CD4-positive, alpha-beta T cell treated with Interleukin-17A for 1 hour (primary cell): ENCODE measurements around the gene COG8.
"Not testable (repeated sequence)": the region's sequence is repeated elsewhere in the genome, so short reads cannot be mapped to it uniquely, and the experiment has no call there.

Experiments used
- DNase-seq: peaks from one replicate; pipeline ENCODE4 v3.0.0-alpha.2; 2020

Gene COG8

GRCh38 chr16:69318177-69318910, 21.0 kb downstream of the COG8 start:
- no peak for DNase-seq

DNA sequence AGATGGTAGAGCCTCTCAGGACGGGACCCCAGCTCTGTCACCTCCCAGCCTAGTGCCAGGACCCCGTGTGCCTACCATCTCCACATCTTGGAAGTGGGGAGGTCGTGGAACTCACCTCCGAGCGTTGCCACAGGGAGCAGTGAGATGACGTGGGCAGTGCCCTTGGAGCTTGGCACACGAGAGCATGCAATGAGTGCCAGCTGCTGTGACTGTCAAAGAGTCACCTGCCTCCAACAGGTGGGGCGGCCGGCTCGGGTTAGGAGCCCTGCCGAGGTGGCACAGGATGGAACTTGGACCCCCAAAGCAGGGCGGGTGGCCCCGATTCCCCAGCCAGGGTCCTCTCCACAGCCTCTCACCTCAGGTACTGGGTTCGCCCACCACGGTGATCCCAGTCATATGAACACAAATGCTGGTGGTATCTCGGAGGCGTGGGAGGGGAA, 22.7 kb downstream of the COG8 start:
- no peak for DNase-seq

DNA sequence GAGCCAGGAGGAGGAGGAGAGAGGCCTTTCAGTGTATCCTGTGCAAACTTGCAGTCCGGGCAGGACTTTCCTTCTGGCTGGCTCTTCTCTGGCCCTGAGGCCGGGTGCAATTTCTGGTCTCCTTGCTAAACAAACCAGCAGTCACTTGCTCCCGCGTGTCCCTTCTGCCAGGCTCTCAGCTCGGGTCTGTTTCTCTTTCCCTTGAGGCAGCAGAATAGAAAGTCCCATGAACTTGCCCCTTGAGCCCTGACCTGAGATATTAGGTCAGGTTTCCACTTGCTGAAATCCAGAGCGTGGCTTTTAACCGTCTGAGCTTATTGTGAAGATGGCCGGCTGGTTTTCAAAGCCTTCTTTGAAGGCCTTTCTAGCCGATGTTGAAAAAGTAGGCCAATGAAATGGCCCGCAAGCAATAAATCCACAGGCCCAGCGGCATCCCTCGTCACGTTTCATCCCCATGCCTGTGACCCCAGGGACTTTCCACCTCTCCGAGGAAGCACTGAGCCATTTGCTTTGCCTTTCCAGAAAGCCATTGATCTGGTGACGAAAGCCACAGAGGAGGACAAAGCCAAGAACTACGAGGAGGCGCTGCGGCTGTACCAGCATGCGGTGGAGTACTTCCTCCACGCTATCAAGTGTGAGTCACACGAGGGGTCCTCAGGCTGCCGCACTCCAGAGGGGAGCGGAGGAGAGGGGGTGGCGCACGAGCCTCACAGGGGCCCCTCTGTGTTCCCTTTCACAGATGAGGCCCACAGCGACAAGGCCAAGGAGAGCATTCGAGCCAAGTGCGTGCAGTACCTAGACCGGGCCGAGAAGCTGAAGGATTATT, 23.7 kb downstream of the COG8 start:
- DNase-seq: no peak

DNA sequence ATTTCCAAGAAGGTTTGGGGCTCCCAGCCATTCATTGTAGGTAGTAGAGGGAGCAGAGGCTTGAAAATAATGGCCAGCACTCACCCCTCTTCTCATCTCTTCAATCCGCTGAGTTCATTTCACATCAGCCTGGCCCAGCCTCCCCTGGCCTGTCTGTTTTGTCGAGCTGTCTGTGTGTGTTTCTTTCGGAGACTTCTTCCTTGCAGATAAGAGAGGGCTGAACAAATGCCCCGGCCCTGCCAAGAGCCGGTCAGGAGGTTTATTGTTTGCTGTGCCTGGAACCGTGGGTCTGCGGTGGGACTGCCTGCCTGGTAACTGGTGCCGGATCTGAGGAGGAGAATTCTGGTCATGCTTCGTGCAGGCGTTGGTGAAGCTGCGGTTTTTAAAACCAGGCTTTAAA, 24.8 kb downstream of the COG8 start:
- no peak for DNase-seq

DNA sequence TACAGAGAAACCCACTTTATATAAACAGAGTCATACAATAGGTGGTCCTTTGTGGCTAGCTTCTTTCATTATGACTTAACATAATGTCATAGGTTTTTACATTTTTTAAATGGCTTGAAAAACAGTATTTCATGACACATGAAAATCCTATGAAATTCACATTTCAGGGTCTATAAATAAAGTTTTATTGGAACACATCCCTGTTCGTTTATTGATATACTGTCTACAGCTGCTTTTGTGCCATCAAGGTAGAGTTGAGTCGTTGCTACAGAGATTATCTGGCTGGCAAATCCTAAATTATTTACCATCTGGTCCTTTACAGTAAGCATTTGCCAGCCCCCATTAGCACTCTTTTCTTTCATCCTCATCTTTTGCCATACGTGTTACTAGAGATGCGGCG, 25.9 kb downstream of the COG8 start:
- no peak for DNase-seq

- DNase-seq: peak; percentile 40
Observed at GRCh38 chr16:69311533-69312387, 27.6 kb downstream of the COG8 start.

- DNase-seq: peak; percentile 98
Observed at GRCh38 chr16:69310653-69311532, 28.5 kb downstream of the COG8 start, which contains the start of gene VPS4A. VPS4A (plus strand) TSS chr16:69311350; CDS start chr16:69311512, 162 bp downstream.

DNA sequence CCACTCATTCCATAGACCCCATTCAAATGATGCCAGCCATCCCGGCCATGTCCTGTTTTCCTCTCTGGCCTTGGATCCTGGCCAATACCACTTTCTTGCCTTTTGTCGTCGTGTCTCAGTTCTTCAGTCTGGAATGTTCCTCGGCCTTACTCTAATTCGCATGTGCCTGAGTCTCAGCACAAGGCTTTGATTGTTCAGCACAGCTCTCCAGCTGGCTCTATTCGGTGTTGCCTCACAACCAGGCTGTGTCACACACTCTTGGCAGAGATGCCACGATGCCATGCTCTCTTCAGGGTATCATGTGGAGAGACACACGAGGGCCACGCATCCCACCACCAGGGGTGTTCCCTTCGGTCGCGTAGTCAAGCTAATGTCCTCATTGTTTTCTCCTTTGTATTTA, 30.0 kb downstream of the COG8 start:
- no peak for DNase-seq

DNA sequence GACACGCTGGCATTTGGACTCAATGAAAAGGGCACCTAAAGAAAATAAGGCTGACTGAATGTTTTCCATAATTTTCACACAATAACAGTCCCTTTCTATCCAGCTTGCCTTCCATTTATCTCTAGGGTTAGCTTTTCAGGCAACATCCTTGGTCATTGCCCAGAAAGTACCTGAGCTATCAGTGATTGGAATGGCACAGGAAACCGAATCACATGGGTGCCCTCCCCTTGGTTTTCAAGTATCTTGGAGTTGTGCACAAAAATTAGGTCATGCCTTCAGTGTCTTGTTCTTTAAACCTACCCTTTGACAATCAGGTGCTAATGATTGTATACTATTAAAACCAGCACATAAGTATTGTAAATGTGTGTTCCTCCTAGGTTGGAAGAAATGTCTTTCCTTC, 31.5 kb downstream of the COG8 start:
- DNase-seq: no peak

DNA sequence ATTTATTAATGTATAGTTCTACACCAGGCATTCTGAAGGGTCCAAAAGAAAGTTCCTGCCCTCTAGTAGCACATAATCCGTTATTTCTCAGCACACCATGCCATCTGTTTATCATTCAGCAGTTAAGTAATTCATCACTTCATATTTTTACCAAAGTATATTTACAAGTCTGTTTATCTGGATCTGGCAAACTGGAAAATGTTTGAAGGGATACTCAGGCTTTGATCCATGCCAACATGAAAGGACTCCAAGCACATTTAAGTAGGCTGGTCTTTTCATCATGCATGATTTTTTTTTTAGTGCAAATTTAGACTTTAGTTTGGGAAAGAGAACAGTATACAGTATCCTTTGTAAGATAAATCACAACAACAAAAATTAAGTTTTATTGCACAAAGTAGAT, 32.3 kb downstream of the COG8 start:
- DNase-seq: no peak

GRCh38 chr16:69306031-69306430, 33.3 kb downstream of the COG8 start:
- no peak for DNase-seq

GRCh38 chr16:69302301-69302700, 37.1 kb downstream of the COG8 start:
- no peak for DNase-seq

DNA sequence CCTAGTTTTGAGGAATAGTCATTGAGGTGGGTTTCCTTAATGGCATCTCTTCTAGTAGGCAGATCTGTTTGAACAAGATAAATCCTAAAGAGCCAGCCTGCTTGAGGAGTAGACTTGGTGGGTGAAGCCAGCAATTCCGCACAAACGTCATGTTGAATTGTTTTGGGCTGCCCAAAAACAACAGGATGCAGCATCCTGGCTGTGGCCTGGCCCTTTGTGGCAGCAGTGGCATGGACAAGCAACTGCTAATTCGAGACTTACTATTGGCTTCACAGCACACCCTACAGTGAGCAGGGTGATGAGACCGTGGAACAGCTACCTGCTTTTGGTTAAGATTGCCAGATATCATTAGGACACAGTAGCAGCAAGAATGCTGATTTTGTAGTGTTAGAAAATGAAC, 37.5 kb downstream of the COG8 start:
- no peak for DNase-seq

DNA sequence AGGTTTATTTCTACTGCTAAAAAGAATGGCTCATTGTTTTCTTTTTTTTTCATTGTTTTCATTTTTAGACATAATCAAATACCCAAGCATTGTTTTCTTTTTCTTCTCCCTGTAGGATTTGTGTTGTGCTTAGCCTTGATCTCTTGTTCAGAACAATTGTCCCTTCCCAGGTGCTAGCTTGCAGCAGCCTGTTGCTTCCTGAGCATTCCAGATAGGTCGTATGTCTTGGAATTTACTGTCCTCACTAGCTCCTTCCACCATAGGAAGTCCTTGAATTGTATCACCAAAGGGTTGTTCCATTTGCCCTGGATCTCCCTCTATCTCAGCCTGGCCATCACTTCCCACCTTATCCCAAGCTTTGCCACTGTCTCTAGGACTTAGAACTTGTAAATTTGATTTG, 38.2 kb downstream of the COG8 start:
- no peak for DNase-seq

DNA sequence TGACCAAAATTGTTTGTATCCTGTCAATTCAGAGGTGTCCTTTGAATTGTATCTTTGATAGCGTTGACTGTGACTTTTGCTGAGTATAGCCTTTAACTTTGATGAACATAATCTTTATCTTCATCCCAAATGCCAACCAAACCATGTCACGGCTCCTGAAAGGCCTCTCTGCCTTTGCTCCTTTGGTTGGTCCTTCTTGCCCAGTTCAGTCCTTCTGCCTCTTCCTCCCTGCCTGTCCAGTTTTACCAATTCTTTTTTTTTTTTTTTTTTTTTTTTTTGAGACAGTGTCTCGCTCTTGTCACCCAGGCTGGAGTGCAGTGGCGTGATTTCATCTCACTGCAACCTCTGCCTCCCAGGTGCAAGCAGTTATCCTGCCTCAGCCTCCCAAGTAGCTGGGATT, 41.1 kb downstream of the COG8 start:
- no peak for DNase-seq

- not testable (repeated sequence) for DNase-seq
Observed at GRCh38 chr16:69296771-69297170, 42.6 kb downstream of the COG8 start.

- DNase-seq: no peak
Observed at GRCh38 chr16:69294051-69294450, 45.3 kb downstream of the COG8 start.

GRCh38 chr16:69293401-69293800, 46.0 kb downstream of the COG8 start:
- no peak for DNase-seq

GRCh38 chr16:69291657-69292056, 47.7 kb downstream of the COG8 start:
- DNase-seq: not testable (repeated sequence)

DNA sequence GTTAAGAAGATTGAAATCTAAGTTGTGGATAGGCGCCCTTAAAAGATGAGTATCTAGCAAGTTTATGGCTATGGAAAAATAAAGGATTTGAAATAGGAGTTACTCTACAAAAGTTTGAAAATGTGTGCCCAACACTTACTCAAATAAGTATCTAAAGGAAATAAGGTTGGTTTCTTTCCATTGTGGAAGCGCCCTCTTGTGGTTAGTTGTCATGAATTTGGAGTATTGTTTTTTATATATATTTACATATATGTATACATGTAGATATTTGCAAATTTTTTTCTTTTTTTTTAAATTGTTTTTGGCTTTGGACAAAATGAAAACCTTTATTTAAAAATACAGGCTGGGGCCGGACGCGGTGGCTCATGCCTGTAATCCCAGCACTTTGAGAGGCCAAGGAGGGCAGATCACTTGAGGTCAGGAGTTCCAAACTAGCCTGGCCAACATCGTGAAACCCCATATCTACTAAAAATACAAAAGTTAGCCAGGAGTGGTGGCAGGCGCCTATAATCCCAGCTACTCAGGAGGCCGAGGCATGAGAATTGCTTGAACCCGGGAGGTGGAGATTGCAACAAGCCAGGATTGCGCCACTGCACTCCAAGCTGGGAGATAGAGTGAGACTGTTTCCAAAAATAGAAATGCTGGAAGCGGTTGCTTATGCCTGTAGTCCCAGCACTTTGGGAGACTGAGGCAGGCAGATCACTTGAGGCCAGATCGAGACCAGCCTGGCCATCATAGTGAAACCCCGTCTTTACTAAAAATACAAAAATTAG, 52.2 kb downstream of the COG8 start:
- DNase-seq: peak; percentile 75

DNA sequence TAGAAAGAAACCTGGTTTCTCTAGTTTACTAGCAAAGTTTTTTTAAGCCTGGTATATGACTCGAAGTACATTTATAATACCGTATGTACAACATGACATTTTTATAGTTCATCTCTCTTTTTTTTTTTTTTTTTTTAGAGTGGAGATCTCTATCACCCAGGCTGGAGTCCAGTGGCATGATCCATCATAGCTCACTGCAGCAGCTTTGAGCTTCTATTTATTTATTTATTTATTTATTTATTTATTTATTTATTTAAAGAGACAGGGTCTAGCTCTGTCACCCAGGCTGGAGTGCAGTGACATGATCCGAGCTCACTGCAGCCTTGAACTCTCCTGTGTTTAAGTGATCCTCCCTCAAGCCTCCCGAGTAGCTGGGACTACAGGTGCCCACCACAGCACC, 54.1 kb downstream of the COG8 start:
- no peak for DNase-seq
